HepG2 (cell line): Measurements from ENCODE around the gene SRSF1. TPM values are rescaled to one million over a fixed set of nuclear protein-coding genes. Genes with fewer than 3 reads are reported as not detected.
A peak's percentile ranks its signal among the peaks of the same experiment; 100 is the strongest.

Experiments
- ARNT2 ChIP-seq: sonication (generic); formaldehyde crosslinking; IDR thresholded peaks from 2 replicates; pipeline ENCODE4 v1.8.0; 2022; ENCODE audit warnings: mild to moderate bottlenecking, low read depth, missing genetic modification reagents, moderate library complexity
- CEBPG ChIP-seq: IDR thresholded peaks from 2 replicates; pipeline ENCODE4 v1.6.1; 2016
- CENPT ChIP-seq: sonication (generic); formaldehyde crosslinking; IDR thresholded peaks from 2 replicates; pipeline ENCODE4 v1.8.0; 2022; ENCODE audit warnings: low read depth, mild to moderate bottlenecking, moderate library complexity, missing genetic modification reagents
- MAFF ChIP-seq: IDR thresholded peaks from 2 replicates; pipeline ENCODE4 v1.6.1; 2011; ENCODE audit warnings: low read depth, low read length, improper control_type of control experiment
- MED1 ChIP-seq: sonication (generic); formaldehyde crosslinking; IDR thresholded peaks from 2 replicates; pipeline ENCODE4 v1.4.0; 2020; ENCODE audit warnings: missing genetic modification reagents
- MLLT10 ChIP-seq: sonication (generic); formaldehyde crosslinking; IDR thresholded peaks from 2 replicates; pipeline ENCODE4 v1.4.0; 2020; ENCODE audit warnings: missing genetic modification reagents
- MXI1 ChIP-seq: IDR thresholded peaks from 3 replicates; pipeline ENCODE4 v1.6.1; 2012; ENCODE audit warnings: low read depth, low read length, inconsistent platforms, borderline replicate concordance
- NFATC3 ChIP-seq: sonication (generic); formaldehyde crosslinking; IDR thresholded peaks from 2 replicates; pipeline ENCODE4 v1.5.1; 2020; ENCODE audit warnings: mild to moderate bottlenecking, missing genetic modification reagents
- PRMT3 ChIP-seq: sonication (generic); formaldehyde crosslinking; IDR thresholded peaks from 2 replicates; pipeline ENCODE4 v1.8.1; 2022; ENCODE audit warnings: low read depth, mild to moderate bottlenecking, moderate library complexity, missing genetic modification reagents, borderline replicate concordance
- RARA ChIP-seq: IDR thresholded peaks from 2 replicates; pipeline ENCODE4 v1.6.1; 2016; ENCODE audit warnings: missing genetic modification reagents, missing compliant biosample characterization
- SMAD9 ChIP-seq: sonication (generic); formaldehyde crosslinking; IDR thresholded peaks from 2 replicates; pipeline ENCODE4 v1.5.1; 2020; ENCODE audit warnings: mild to moderate bottlenecking, missing genetic modification reagents
- SNRNP70 ChIP-seq: fragments of 200-400 bp; formaldehyde crosslinking; IDR thresholded peaks from 2 replicates; pipeline ENCODE4 v1.6.1; 2017; ENCODE audit warnings: mild to moderate bottlenecking, low read depth, low read length, moderate library complexity
- TBX3 ChIP-seq: fragments of 450-650 bp; IDR thresholded peaks from 2 replicates; pipeline ENCODE4 v1.6.1; 2017; ENCODE audit warnings: antibody characterized with exemption, mild to moderate bottlenecking, inconsistent platforms, borderline replicate concordance
- ZFP41 ChIP-seq: sonication (generic); formaldehyde crosslinking; IDR thresholded peaks from 2 replicates; pipeline ENCODE4 v1.4.0; 2020; ENCODE audit warnings: mild to moderate bottlenecking, missing genetic modification reagents, borderline replicate concordance
- ZNF337 ChIP-seq: sonication (generic); formaldehyde crosslinking; IDR thresholded peaks from 2 replicates; pipeline ENCODE4 v1.5.1; 2020; ENCODE audit warnings: missing genetic modification reagents, low read depth, mild to moderate bottlenecking, borderline replicate concordance
- ZNF772 ChIP-seq: sonication (generic); formaldehyde crosslinking; IDR thresholded peaks from 2 replicates; pipeline ENCODE4 v1.5.0; 2020; ENCODE audit warnings: mild to moderate bottlenecking, missing genetic modification reagents
- ZNF776 ChIP-seq: sonication (generic); formaldehyde crosslinking; IDR thresholded peaks from 2 replicates; pipeline ENCODE4 v1.4.0; 2020; ENCODE audit warnings: mild to moderate bottlenecking, missing genetic modification reagents
- ZSCAN31 ChIP-seq: sonication (generic); formaldehyde crosslinking; IDR thresholded peaks from 2 replicates; pipeline ENCODE4 v1.5.0; 2020; ENCODE audit warnings: low read depth, mild to moderate bottlenecking, missing genetic modification reagents
- ZZZ3 ChIP-seq: sonication (generic); formaldehyde crosslinking; IDR thresholded peaks from 2 replicates; pipeline ENCODE4 v1.4.0; 2020; ENCODE audit warnings: missing genetic modification reagents, mild to moderate bottlenecking, borderline replicate concordance
- polyA plus RNA-seq, 8 experiments: library from polyadenylated mRNA; depleted of rRNA in 3 of 8; stranded (reverse) in 7 of 8; unstranded in 1 of 8; fragments of >200 nt; fragmentation: Illumina TruSeq in 4 of 8; extraction: Trizol in 4 of 8; gene quantifications; 2 replicates each; pipeline versions ENCODE4 v1.2.1 to v1.2.3, GENCODE V29; 2011 to 2016; ENCODE audit warnings: low read depth in 4 of 8, missing spikeins in 1 of 8, mixed read lengths in 1 of 8; ENCODE audit not compliant: insufficient read depth in 1 of 8
- total RNA-seq, 5 experiments: library from RNA; depleted of rRNA; stranded (reverse); fragments of >200 nt; fragmentation: Illumina TruSeq; extraction: Trizol; gene quantifications; 2 replicates each; pipeline ENCODE4 v1.2.3, GENCODE V29; 2016; ENCODE audit warnings: low read depth in 1 of 5
- TF ChIP-seq, protein P1 (sequence below): sonication (generic); formaldehyde crosslinking; IDR thresholded peaks from 2 replicates; pipeline ENCODE4 v1.4.0; 2020; ENCODE audit warnings: missing genetic modification reagents, borderline replicate concordance
- TF ChIP-seq, protein P2 (sequence below): sonication (generic); formaldehyde crosslinking; IDR thresholded peaks from 2 replicates; pipeline ENCODE4 v1.8.1; 2023; ENCODE audit warnings: mild to moderate bottlenecking, moderate library complexity, missing genetic modification reagents
- TF ChIP-seq, protein P3 (sequence below): sonication (generic); formaldehyde crosslinking; IDR thresholded peaks from 2 replicates; pipeline ENCODE4 v1.4.0; 2020; ENCODE audit warnings: low read depth, missing genetic modification reagents
- TF ChIP-seq, protein P4 (sequence below): sonication (generic); formaldehyde crosslinking; IDR thresholded peaks from 2 replicates; pipeline ENCODE4 v1.4.0; 2020; ENCODE audit warnings: missing genetic modification reagents, low read depth, mild to moderate bottlenecking, borderline replicate concordance

SRSF1 gene
- total and polyA plus RNA-seq, 2 of the 13 experiments (the other 11 are each of a cell fraction or from before 2014, with no cell fraction given), result 142 to 445 TPM

DNA sequence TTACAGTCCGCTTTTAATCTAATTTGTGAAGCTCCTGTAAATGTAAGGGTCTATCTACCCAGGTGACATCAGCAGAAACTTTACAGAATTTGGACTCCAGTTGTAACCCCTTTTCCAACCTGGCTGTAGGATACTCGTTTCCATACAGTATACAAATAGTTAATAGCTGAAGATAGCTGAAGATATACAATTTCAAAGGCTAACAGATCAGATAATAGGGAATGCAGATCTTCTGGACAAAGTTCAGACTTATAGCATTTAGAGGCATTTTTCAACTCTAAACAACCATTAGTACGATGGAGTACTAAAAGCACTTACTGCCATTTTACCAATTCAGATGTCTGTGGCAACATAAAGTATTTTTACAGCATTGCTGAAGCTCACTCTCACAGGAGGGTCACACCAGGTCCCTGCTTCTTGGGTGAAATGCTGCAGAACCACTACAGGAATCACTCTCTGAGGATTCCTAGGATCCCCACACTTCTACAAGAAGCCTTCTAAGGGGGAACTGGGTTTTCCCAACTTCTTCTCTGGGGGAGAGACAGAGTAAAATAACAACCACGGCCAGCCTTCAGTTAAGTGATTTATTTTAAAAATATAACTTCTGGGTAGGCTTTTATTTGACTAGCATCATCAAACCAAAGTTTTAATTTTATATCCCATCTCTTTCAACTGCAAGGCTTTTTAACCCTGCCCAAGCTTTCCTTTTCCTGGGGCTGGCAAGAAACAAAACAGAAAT lies 21.9 kb downstream of the SRSF1 start (continued):
- TF ChIP-seq NFATC3 (CRISPR knock-in tag), result no peak
- no peak for TF ChIP-seq ZNF776 (CRISPR knock-in tag)
- 0 out of 2 replicates have a peak, but pooled peaks have one; percentile 27 for TF ChIP-seq MED1 (CRISPR knock-in tag)
- TF ChIP-seq ZFP41, result no peak
- TF ChIP-seq ZSCAN31 (CRISPR knock-in tag), result no peak
- no peak for TF ChIP-seq MLLT10 (CRISPR knock-in tag)
- TF ChIP-seq PRMT3, result no peak
- no peak for TF ChIP-seq SMAD9
- TF ChIP-seq, protein P1, sequence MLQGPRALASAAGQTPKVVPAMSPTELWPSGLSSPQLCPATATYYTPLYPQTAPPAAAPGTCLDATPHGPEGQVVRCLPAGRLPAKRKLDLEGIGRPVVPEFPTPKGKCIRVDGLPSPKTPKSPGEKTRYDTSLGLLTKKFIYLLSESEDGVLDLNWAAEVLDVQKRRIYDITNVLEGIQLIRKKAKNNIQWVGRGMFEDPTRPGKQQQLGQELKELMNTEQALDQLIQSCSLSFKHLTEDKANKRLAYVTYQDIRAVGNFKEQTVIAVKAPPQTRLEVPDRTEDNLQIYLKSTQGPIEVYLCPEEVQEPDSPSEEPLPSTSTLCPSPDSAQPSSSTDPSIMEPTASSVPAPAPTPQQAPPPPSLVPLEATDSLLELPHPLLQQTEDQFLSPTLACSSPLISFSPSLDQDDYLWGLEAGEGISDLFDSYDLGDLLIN, result no peak
- TF ChIP-seq ZNF337 (CRISPR knock-in tag), result no peak
- no peak for TF ChIP-seq ZZZ3 (CRISPR knock-in tag)
- no peak for TF ChIP-seq MAFF
- no peak for TF ChIP-seq CENPT (CRISPR knock-in tag)
- no peak for TF ChIP-seq ARNT2 (CRISPR knock-in tag)
- TF ChIP-seq MXI1, result no peak
- no peak for TF ChIP-seq RARA (CRISPR knock-in tag)
- TF ChIP-seq TBX3, result no peak
- TF ChIP-seq, protein P2, sequence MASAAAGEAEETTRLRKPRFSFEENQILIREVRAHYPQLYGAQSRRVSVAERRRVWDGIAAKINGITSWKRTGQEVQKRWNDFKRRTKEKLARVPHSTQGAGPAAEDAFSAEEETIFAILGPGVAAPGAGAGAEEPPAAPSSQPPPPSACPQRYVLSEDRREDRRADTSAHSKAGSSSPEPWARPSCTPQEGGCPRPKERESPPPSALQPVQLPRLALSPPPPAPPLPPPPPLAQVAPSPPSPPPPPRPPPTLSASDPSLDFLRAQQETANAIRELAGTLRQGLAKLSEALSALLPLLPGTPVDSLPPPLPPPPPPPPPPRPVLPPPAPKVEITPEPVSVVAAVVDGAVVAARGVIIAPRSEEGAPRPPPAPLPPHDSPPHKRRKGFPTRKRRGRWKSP, result no peak
- TF ChIP-seq CEBPG (CRISPR knock-in tag), result no peak
- TF ChIP-seq, protein P3, sequence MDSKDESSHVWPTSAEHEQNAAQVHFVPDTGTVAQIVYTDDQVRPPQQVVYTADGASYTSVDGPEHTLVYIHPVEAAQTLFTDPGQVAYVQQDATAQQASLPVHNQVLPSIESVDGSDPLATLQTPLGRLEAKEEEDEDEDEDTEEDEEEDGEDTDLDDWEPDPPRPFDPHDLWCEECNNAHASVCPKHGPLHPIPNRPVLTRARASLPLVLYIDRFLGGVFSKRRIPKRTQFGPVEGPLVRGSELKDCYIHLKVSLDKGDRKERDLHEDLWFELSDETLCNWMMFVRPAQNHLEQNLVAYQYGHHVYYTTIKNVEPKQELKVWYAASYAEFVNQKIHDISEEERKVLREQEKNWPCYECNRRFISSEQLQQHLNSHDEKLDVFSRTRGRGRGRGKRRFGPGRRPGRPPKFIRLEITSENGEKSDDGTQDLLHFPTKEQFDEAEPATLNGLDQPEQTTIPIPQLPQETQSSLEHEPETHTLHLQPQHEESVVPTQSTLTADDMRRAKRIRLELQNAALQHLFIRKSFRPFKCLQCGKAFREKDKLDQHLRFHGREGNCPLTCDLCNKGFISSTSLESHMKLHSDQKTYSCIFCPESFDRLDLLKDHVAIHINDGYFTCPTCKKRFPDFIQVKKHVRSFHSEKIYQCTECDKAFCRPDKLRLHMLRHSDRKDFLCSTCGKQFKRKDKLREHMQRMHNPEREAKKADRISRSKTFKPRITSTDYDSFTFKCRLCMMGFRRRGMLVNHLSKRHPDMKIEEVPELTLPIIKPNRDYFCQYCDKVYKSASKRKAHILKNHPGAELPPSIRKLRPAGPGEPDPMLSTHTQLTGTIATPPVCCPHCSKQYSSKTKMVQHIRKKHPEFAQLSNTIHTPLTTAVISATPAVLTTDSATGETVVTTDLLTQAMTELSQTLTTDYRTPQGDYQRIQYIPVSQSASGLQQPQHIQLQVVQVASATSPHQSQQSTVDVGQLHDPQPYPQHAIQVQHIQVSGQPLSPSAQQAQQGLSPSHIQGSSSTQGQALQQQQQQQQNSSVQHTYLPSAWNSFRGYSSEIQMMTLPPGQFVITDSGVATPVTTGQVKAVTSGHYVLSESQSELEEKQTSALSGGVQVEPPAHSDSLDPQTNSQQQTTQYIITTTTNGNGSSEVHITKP (CRISPR knock-in tag), result no peak
- TF ChIP-seq ZNF772, result no peak
- TF ChIP-seq SNRNP70, result no peak
- TF ChIP-seq, protein P4, sequence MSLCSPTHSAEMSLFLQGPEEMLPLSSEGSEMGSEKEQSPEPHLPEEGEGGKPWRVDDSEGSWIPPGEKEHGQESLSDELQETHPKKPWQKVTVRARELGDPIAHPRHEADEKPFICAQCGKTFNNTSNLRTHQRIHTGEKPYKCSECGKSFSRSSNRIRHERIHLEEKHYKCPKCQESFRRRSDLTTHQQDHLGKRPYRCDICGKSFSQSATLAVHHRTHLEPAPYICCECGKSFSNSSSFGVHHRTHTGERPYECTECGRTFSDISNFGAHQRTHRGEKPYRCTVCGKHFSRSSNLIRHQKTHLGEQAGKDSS (CRISPR knock-in tag), result no peak
